K562 (cell line): ENCODE measurements around the gene APLNR. TPM values are rescaled to one million over a fixed set of nuclear protein-coding genes. Genes with fewer than 3 reads are reported as not detected.

Experiments used
- ATAC-seq: fragments of 200-7000 bp; cut with Tn5 transposase; 3 replicates; pipeline ENCODE4 v1.9.1; 2020; ENCODE audit warnings: moderate library complexity
- BruUV-seq: library from RNA; stranded (reverse); fragments of 400-500 nt; replicated peaks from 2 replicates; lab custom pipeline; 2021; lab: Mats Ljungman, UMichigan
- CTCF ChIA-PET: fragments of 300-600 bp; formaldehyde crosslinking; extraction: SDS; loops from one replicate; lab custom pipeline; 2021; ENCODE audit warnings: low intra/inter-chr PET ratio; lab: Yijun Ruan, JAX
- POLR2A ChIA-PET: fragments of 300-600, 350-650 bp; sonication (Branson Sonifier 250); formaldehyde crosslinking; extraction: SDS; loops from one replicate; lab custom pipeline; 2021; ENCODE audit warnings: antibody characterized with exemption, inconsistent platforms; lab: Yijun Ruan, JAX
- DNase-seq, 4 experiments: peaks; one replicate each; pipeline versions ENCODE4 v3.0.0 to v3.0.0-alpha.2; 2011 to 2018; ENCODE audit warnings: low spot score in 3 of 4, mixed read lengths in 3 of 4; ENCODE audit errors: extremely low read depth in 1 of 4
- FAIRE-seq: peaks from 2 replicates; lab custom pipeline; 2011; peaks lifted over from hg19 to GRCh38; lab: Jason Lieb, UNC
- H2AFZ ChIP-seq: 2 replicates; pipeline ENCODE4 v1.6.0; 2011; ENCODE audit warnings: low read depth, low read length, control low read depth, inconsistent platforms
- H3K27ac ChIP-seq: fragments of 200-600 bp; 3 replicates; pipeline ENCODE4 v1.8.0; 2011; ENCODE audit warnings: low read depth, mild to moderate bottlenecking, control low read depth, inconsistent platforms, low read length, moderate library complexity, mixed read lengths; ENCODE audit errors: extremely low read depth
- H3K27me3 ChIP-seq, 2 experiments: fragments of 300-600 bp in 1 of 2; 2 replicates in 1 of 2; 3 replicates in 1 of 2; pipeline versions ENCODE4 v1.6.0 to v1.8.0; 2011; ENCODE audit warnings: inconsistent platforms in 2 of 2, low read length in 2 of 2, mild to moderate bottlenecking in 1 of 2, mixed read lengths in 1 of 2, moderate library complexity in 1 of 2; ENCODE audit not compliant: control insufficient read depth in 2 of 2, insufficient read depth in 2 of 2
- H3K36me3 ChIP-seq: fragments of 300-600 bp; 3 replicates; pipeline ENCODE4 v1.8.0; 2011; ENCODE audit warnings: mild to moderate bottlenecking, low read length, inconsistent platforms; ENCODE audit not compliant: control insufficient read depth, insufficient read depth
- H3K4me1 ChIP-seq, 2 experiments: fragments of 200-600 bp in 1 of 2; replicated peaks in 1 of 2; 2 replicates in 1 of 2; 3 replicates in 1 of 2; pipeline versions ENCODE4 v1.5.1 to v1.8.0; 2011; ENCODE audit warnings: inconsistent platforms in 2 of 2, low read length in 2 of 2, mild to moderate bottlenecking in 1 of 2, mixed read lengths in 1 of 2, moderate library complexity in 1 of 2; ENCODE audit not compliant: control insufficient read depth in 2 of 2, insufficient read depth in 2 of 2
- H3K4me2 ChIP-seq: 2 replicates; pipeline ENCODE4 v1.6.1; 2011; ENCODE audit warnings: low read length, control low read depth, inconsistent platforms, mixed read lengths; ENCODE audit not compliant: insufficient read depth
- H3K4me3 ChIP-seq: fragments of 200-600 bp; sonication (generic), shearing (Covaris generic); 2 replicates; pipeline ENCODE4 v1.5.1; 2016; ENCODE audit warnings: control low read depth, inconsistent platforms
- H3K79me2 ChIP-seq: fragments of 200-600 bp; 3 replicates; pipeline ENCODE4 v1.8.0; 2011; ENCODE audit warnings: low read length, inconsistent platforms; ENCODE audit not compliant: control insufficient read depth, insufficient read depth
- H3K9ac ChIP-seq, 2 experiments: 2 replicates each; pipeline versions ENCODE4 v1.6.0 to v1.6.1; 2011; ENCODE audit warnings: low read depth in 2 of 2, low read length in 2 of 2, control low read depth in 1 of 2, inconsistent platforms in 1 of 2, mild to moderate bottlenecking in 1 of 2, mixed read lengths in 1 of 2; ENCODE audit not compliant: insufficient read depth in 1 of 2
- H3K9me1 ChIP-seq: one replicate; pipeline ENCODE4 v1.6.0; 2011; ENCODE audit warnings: inconsistent platforms, mild to moderate bottlenecking, low read length, moderate library complexity; ENCODE audit not compliant: control insufficient read depth, insufficient read depth
- H3K9me3 ChIP-seq: replicated peaks from 2 replicates; pipeline ENCODE4 v1.5.1; 2011; ENCODE audit warnings: low read depth, low read length, inconsistent platforms; ENCODE audit not compliant: control insufficient read depth, insufficient read depth
- H4K20me1 ChIP-seq: replicated peaks from 2 replicates; pipeline ENCODE4 v1.6.1; 2011; ENCODE audit warnings: low read length, inconsistent platforms, mixed read lengths; ENCODE audit not compliant: control insufficient read depth, insufficient read depth
- ZNF282 ChIP-seq: sonication (generic); formaldehyde crosslinking; IDR thresholded peaks from 2 replicates; pipeline ENCODE4 v1.8.1; 2023; ENCODE audit warnings: missing genetic modification reagents
- WGBS: fragments of 100-300 bp; shearing (Covaris generic); methylation state at CpG from one replicate; pipeline ENCODE4 v1.1.6; 2016; ENCODE audit warnings: low coverage, mixed read lengths; ENCODE audit not compliant: insufficient coverage; ENCODE audit errors: missing lambda C conversion rate; 5-methylcytosine and 5-hydroxymethylcytosine counted together
- in situ Hi-C: fragments of 300-500 bp; cut with MboI; formaldehyde crosslinking; loops from 4 replicates; pipeline ENCODE4 v1.15.0; 2018; ENCODE audit warnings: inconsistent platforms, mixed read lengths
- intact Hi-C: fragments of 100-400 bp; cut with micrococcal nuclease; formaldehyde crosslinking; loops from 2 replicates; pipeline ENCODE4 v1.14.2; 2022
- polyA plus RNA-seq, 8 experiments: library from polyadenylated mRNA; depleted of rRNA in 4 of 8; stranded (reverse) in 5 of 8; unstranded in 3 of 8; fragments of >200 nt; fragmentation: Nextera tagmentation in 2 of 8; fragmentation: Illumina TruSeq in 1 of 8; extraction: Ambion mirVana in 2 of 8; extraction: Trizol in 1 of 8; gene quantifications; 2 replicates each; pipeline versions ENCODE4 v1.2.1 to v1.2.3, GENCODE V29; 2011 to 2014; ENCODE audit warnings: inconsistent platforms in 1 of 8, missing spikeins in 1 of 8
- total RNA-seq, 7 experiments: library from RNA; depleted of rRNA in 6 of 7; stranded (reverse); fragments of >200 nt in 6 of 7; fragmentation: Illumina TruSeq in 2 of 7; extraction: Trizol in 2 of 7; gene quantifications; 2 replicates each; pipeline versions ENCODE4 v1.2.1 to v1.2.3, GENCODE V29; 2011 to 2021; ENCODE audit warnings: low replicate concordance in 1 of 7
- TF ChIP-seq, protein P1 (sequence below): fragments of 250-450 bp; sonication (Bioruptor Pico); IDR thresholded peaks from 2 replicates; pipeline ENCODE4 v1.5.0; 2021; ENCODE audit warnings: mild to moderate bottlenecking, borderline replicate concordance
- TF ChIP-seq, protein P2 (sequence below): fragments of 150-350 bp; IDR thresholded peaks from 2 replicates; pipeline ENCODE4 v1.6.1; 2014; ENCODE audit warnings: low read depth, mild to moderate bottlenecking, low read length, borderline replicate concordance
- TF ChIP-seq, protein P3 (sequence below), 2 experiments: IDR thresholded peaks; 2 replicates each; pipeline ENCODE4 v1.6.1; 2012; ENCODE audit warnings: improper control_type of control experiment in 2 of 2, low read depth in 2 of 2, low read length in 2 of 2, borderline replicate concordance in 1 of 2
- TF ChIP-seq, protein P4 (sequence below): fragments of 450-650 bp; formaldehyde crosslinking; IDR thresholded peaks from 2 replicates; pipeline ENCODE4 v1.4.0; 2020; ENCODE audit warnings: mild to moderate bottlenecking, moderate library complexity
- TF ChIP-seq, protein P5 (sequence below): fragments of 450-650 bp; IDR thresholded peaks from 2 replicates; pipeline ENCODE4 v1.6.1; 2017; ENCODE audit warnings: antibody characterized with exemption

Gene APLNR
- total and polyA plus RNA-seq, 9 of the 15 experiments (the other 6 are each of a cell fraction or from before 2014, with no cell fraction given), result 0.15 to 2.0 (median 0.65) TPM

DNA sequence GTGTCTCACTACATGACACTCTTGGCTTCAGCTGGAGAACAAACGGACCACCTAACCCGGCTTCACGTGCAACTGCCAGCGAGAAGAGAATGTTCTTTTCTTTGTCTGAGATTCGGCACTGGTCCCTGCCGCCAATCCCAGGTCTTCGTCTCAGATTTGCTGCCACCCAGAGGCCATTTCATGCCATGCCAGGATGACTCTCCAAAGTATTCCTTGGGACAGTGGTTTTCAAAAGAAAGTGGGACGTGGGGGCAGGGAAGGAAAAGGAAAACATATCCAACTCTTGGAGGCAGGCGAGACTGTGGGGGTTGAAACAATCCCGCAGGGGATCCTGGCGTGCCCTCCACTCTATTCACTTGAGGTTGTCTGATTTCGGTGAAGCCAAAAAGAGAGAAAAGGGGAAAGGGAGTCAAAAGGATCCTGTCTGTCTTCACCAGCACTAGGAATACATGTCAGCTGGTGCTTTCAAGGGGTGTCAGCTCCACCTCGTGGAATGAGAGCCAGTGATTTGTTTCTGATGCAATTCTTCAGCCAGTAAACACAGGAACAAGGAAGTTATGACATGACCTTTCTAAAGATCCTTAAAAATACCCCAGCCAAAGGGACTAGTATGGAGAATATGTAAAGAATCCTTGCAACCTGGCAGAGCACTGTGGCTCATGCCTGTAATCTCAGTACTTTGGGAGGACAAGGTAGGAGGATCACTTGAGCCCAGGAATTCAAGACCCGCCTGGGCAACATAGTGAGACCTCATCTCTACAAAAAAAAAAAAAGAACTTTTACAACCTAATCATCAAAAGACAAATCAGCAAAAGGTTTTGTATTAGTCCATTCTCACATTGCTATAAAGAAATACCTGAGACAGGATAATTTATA is 41.0 kb upstream of the APLNR start:
- in situ Hi-C loops, result no loop called here
- no peak overlapping the region for H3K4me3 ChIP-seq
- TF ChIP-seq, protein P1, sequence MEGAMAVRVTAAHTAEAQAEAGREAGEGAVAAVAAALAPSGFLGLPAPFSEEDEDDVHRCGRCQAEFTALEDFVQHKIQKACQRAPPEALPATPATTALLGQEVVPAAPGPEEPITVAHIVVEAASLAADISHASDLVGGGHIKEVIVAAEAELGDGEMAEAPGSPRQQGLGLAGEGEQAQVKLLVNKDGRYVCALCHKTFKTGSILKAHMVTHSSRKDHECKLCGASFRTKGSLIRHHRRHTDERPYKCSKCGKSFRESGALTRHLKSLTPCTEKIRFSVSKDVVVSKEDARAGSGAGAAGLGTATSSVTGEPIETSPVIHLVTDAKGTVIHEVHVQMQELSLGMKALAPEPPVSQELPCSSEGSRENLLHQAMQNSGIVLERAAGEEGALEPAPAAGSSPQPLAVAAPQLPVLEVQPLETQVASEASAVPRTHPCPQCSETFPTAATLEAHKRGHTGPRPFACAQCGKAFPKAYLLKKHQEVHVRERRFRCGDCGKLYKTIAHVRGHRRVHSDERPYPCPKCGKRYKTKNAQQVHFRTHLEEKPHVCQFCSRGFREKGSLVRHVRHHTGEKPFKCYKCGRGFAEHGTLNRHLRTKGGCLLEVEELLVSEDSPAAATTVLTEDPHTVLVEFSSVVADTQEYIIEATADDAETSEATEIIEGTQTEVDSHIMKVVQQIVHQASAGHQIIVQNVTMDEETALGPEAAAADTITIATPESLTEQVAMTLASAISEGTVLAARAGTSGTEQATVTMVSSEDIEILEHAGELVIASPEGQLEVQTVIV, result no peak
- no peak for TF ChIP-seq ZNF282
- TF ChIP-seq, protein P2, sequence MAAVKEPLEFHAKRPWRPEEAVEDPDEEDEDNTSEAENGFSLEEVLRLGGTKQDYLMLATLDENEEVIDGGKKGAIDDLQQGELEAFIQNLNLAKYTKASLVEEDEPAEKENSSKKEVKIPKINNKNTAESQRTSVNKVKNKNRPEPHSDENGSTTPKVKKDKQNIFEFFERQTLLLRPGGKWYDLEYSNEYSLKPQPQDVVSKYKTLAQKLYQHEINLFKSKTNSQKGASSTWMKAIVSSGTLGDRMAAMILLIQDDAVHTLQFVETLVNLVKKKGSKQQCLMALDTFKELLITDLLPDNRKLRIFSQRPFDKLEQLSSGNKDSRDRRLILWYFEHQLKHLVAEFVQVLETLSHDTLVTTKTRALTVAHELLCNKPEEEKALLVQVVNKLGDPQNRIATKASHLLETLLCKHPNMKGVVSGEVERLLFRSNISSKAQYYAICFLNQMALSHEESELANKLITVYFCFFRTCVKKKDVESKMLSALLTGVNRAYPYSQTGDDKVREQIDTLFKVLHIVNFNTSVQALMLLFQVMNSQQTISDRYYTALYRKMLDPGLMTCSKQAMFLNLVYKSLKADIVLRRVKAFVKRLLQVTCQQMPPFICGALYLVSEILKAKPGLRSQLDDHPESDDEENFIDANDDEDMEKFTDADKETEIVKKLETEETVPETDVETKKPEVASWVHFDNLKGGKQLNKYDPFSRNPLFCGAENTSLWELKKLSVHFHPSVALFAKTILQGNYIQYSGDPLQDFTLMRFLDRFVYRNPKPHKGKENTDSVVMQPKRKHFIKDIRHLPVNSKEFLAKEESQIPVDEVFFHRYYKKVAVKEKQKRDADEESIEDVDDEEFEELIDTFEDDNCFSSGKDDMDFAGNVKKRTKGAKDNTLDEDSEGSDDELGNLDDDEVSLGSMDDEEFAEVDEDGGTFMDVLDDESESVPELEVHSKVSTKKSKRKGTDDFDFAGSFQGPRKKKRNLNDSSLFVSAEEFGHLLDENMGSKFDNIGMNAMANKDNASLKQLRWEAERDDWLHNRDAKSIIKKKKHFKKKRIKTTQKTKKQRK, result no peak
- TF ChIP-seq, protein P3, sequence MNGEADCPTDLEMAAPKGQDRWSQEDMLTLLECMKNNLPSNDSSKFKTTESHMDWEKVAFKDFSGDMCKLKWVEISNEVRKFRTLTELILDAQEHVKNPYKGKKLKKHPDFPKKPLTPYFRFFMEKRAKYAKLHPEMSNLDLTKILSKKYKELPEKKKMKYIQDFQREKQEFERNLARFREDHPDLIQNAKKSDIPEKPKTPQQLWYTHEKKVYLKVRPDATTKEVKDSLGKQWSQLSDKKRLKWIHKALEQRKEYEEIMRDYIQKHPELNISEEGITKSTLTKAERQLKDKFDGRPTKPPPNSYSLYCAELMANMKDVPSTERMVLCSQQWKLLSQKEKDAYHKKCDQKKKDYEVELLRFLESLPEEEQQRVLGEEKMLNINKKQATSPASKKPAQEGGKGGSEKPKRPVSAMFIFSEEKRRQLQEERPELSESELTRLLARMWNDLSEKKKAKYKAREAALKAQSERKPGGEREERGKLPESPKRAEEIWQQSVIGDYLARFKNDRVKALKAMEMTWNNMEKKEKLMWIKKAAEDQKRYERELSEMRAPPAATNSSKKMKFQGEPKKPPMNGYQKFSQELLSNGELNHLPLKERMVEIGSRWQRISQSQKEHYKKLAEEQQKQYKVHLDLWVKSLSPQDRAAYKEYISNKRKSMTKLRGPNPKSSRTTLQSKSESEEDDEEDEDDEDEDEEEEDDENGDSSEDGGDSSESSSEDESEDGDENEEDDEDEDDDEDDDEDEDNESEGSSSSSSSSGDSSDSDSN (IDR thresholded peaks at IDR 0.05; ENCODE audit: borderline replicate concordance in 1 of 2, low read depth in 2 of 2, low read length in 2 of 2), result 0 out of 4 replicates have a peak, but pooled peaks of 1 of the 2 experiments have one; percentile 36
- TF ChIP-seq, protein P4, sequence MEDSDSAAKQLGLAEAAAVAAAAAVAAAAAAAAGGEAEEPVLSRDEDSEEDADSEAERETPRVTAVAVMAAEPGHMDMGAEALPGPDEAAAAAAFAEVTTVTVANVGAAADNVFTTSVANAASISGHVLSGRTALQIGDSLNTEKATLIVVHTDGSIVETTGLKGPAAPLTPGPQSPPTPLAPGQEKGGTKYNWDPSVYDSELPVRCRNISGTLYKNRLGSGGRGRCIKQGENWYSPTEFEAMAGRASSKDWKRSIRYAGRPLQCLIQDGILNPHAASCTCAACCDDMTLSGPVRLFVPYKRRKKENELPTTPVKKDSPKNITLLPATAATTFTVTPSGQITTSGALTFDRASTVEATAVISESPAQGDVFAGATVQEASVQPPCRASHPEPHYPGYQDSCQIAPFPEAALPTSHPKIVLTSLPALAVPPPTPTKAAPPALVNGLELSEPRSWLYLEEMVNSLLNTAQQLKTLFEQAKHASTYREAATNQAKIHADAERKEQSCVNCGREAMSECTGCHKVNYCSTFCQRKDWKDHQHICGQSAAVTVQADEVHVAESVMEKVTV (CRISPR knock-in tag), result peak; percentile 39; the same call in 1 of the 2 replicates
- TF ChIP-seq, protein P5, sequence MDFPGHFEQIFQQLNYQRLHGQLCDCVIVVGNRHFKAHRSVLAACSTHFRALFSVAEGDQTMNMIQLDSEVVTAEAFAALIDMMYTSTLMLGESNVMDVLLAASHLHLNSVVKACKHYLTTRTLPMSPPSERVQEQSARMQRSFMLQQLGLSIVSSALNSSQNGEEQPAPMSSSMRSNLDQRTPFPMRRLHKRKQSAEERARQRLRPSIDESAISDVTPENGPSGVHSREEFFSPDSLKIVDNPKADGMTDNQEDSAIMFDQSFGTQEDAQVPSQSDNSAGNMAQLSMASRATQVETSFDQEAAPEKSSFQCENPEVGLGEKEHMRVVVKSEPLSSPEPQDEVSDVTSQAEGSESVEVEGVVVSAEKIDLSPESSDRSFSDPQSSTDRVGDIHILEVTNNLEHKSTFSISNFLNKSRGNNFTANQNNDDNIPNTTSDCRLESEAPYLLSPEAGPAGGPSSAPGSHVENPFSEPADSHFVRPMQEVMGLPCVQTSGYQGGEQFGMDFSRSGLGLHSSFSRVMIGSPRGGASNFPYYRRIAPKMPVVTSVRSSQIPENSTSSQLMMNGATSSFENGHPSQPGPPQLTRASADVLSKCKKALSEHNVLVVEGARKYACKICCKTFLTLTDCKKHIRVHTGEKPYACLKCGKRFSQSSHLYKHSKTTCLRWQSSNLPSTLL, result no peak

More for the DNA sequence above, 41.0 kb upstream of the APLNR start:
- ATAC-seq (peak; percentile 92), DNase-seq (peak; percentile 70 to 76 (median 74)), FAIRE-seq (peak; percentile 91)
- ChIA-PET CTCF (no interaction called here), POLR2A (interaction anchor here (0.6 to 1.0 kb wide), 3 partner anchors 29 to 1360 kb away, joined by 3 read pairs; no protein-coding TSS in a partner anchor)
- no TSS peak for BruUV-seq
- Histone ChIP-seq H3K9me1 (no peaks in the 10 kb centered on the region), H3K9me3 (no peaks in the 10 kb centered on the region), H2AFZ (peak overlapping the region; percentile 48), H3K27me3 (no peaks in the 10 kb centered on the region), H3K9ac (peak overlapping the region in 1 of 2 experiments; percentile 8; a peak in 1 of 4 replicates), H3K4me2 (peak overlapping the region; percentile 30), H4K20me1 (no peaks in the 10 kb centered on the region), H3K79me2 (no peaks in the 10 kb centered on the region), H3K27ac (no peak overlapping the region), H3K4me1 (peaks cover 0 to 14% of the 10 kb centered on the region in 2 experiments; a peak in 4 of 5 replicates), H3K36me3 (no peaks in the 10 kb centered on the region)
- WGBS, result 8% methylated on average over 14 of the region's 14 CpGs
- intact Hi-C loops, result loop anchor here (1.0 to 5.0 kb wide), 2 partner anchors 29 to 49 kb away; no protein-coding TSS in a partner anchor
